Kidney (tissue), 14 donors: ENCODE measurements around the gene ABHD2. TPM values are rescaled to one million over a fixed set of nuclear protein-coding genes. Genes with fewer than 3 reads are reported as not detected.

ENCODE experiments used
- DNase-seq, 5 donors: peaks; one replicate each; pipeline ENCODE4 v3.0.0-alpha.2; 2013 to 2020
- FAIRE-seq: peaks from 2 replicates; lab custom pipeline; 2012; peaks lifted over from hg19 to GRCh38; lab: Jason Lieb, UNC
- H3K27ac ChIP-seq, 2 donors: one replicate each; pipeline ENCODE4 v1.7.0; 2013; ENCODE audit warnings: low read depth in 2 of 2, low read length in 2 of 2, inconsistent platforms in 1 of 2
- H3K27me3 ChIP-seq: one replicate; pipeline ENCODE4 v1.7.1; 2013; ENCODE audit warnings: low read length, inconsistent platforms; ENCODE audit not compliant: control insufficient read depth, insufficient read depth
- H3K36me3 ChIP-seq, 3 donors: one replicate each; pipeline versions ENCODE4 v1.7.0 to v1.7.1; 2013; ENCODE audit warnings: low read length in 3 of 3, control low read depth in 1 of 3, inconsistent platforms in 1 of 3; ENCODE audit not compliant: insufficient read depth in 3 of 3, control insufficient read depth in 2 of 3
- H3K4me1 ChIP-seq, 3 donors: one replicate each; pipeline versions ENCODE4 v1.7.0 to v1.7.1; 2013; ENCODE audit warnings: low read length in 3 of 3, inconsistent platforms in 1 of 3, low read depth in 1 of 3; ENCODE audit not compliant: control insufficient read depth in 2 of 3, insufficient read depth in 2 of 3
- H3K4me3 ChIP-seq, 3 donors: one replicate each; pipeline versions ENCODE4 v1.7.0 to v1.8.1; 2013; ENCODE audit warnings: low read length in 3 of 3, control low read depth in 1 of 3, inconsistent platforms in 1 of 3
- H3K9ac ChIP-seq, 3 donors: one replicate each; pipeline versions ENCODE4 v1.7.0 to v1.7.1; 2013; ENCODE audit warnings: low read length in 3 of 3, control low read depth in 1 of 3, inconsistent platforms in 1 of 3
- H3K9me3 ChIP-seq, 3 donors: one replicate each; pipeline versions ENCODE4 v1.7.0 to v1.7.1; 2013; ENCODE audit warnings: low read length in 3 of 3, control low read depth in 1 of 3, inconsistent platforms in 1 of 3; ENCODE audit not compliant: control insufficient read depth in 2 of 3, insufficient read depth in 1 of 3
- CTCF ChIP-seq: IDR thresholded peaks from 3 replicates; pipeline ENCODE4 v1.5.1; 2012; ENCODE audit warnings: mild to moderate bottlenecking, moderate library complexity, borderline replicate concordance; ENCODE audit not compliant: insufficient read depth; ENCODE audit errors: extremely low read depth
- intact Hi-C: fragments of 100-400 bp; cut with DNase I; formaldehyde crosslinking; loops from one replicate; pipeline ENCODE4 v1.11.1; 2022
- polyA plus RNA-seq: library from polyadenylated mRNA; stranded (reverse); fragments of 350-450 nt; fragmentation: Illumina TruSeq; extraction: RNeasy Lipid Tissue Mini Kit (QIAGEN cat#74804); gene quantifications from one replicate; pipeline ENCODE4 v1.2.3, GENCODE V29; 2014; ENCODE audit warnings: low read depth, low replicate concordance; ENCODE audit not compliant: insufficient read depth
- total RNA-seq: library from RNA; stranded (reverse); fragmentation: NEBNext Ultra II Directional; extraction: Animal tissue kit (Norgen Biotek cat#: 25700); gene quantifications from one replicate; pipeline ENCODE4 v1.2.1, GENCODE V29; 2021
- donor health status: control.
- donor health status: control.
- donor health status: control.
- donor health status: control.
- donor health status: control.
- donor health status: DM: yes; HTN: yes; CAD: no.
- donor health status: Normal renal cell carcinoma (clear cell type).

ABHD2 gene
- total and polyA plus RNA-seq, 2 donors from 2014 or later, result 13.3 to 123 TPM

GRCh38 chr15:89103481-89104171 lies 15.4 kb downstream of the ABHD2 start:
- Histone ChIP-seq H3K9ac (peak overlapping the region in 1 of 3 donors; percentile 8), H3K36me3 (peaks cover 0 to 2% (median 0%) of the 10 kb centered on the region in 3 donors), H3K9me3 (no peaks in the 10 kb centered on the region), H3K27me3 (no peaks in the 10 kb centered on the region), H3K4me1 (peaks cover 0 to 26% (median 22%) of the 10 kb centered on the region in 3 donors), H3K4me3 (no peak overlapping the region), H3K27ac (peak overlapping the region; percentile 17 to 81)
- FAIRE-seq, result no peak
- DNase-seq, result no peak
- TF ChIP-seq CTCF, result no peak
- intact Hi-C loops, result no loop called here

- no peak for TF ChIP-seq CTCF
- Histone ChIP-seq H3K9ac (peak overlapping the region in 1 of 3 donors; percentile 8), H3K4me1 (peaks cover 0 to 27% (median 26%) of the 10 kb centered on the region in 3 donors), H3K9me3 (no peaks in the 10 kb centered on the region), H3K4me3 (no peak overlapping the region), H3K36me3 (peaks cover 0 to 2% (median 0%) of the 10 kb centered on the region in 3 donors), H3K27me3 (no peaks in the 10 kb centered on the region), H3K27ac (peak overlapping the region; percentile 27 to 81)
- FAIRE-seq, result no peak
- intact Hi-C loops, result no loop called here
- no peak for DNase-seq
Observed at GRCh38 chr15:89104172-89104564, 15.9 kb downstream of the ABHD2 start.

DNA sequence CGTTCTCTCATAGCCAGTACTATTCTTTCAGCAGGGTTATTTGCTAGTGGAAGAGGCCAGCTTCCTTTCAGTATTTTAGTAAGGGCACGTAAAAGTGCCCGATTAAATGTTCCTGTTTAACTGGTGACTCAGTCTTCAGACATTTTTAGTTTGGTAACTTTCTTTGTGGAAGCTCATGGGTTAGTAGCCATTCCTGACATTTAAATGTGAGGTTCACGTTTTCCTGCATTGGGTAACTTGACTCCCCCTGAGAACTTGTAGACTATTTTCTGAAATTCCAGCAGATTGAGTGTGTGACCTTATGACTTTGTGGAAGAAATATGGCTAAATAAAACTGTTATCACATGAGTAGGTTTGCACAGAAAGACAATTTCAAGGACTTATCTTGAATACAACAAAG lies 16.9 kb downstream of the ABHD2 start:
- peaks cover 0 to 27% (median 26%) of the 10 kb centered on the region in 3 donors for H3K4me1 ChIP-seq
- FAIRE-seq (no peak), DNase-seq (peak in 2 of 5 donors; percentile 82 to 85)
- no peak overlapping the region for H3K4me3 ChIP-seq
- peak overlapping the region; percentile 78 to 81 for H3K27ac ChIP-seq
- TF ChIP-seq CTCF, result no peak
- peaks cover 0 to 2% (median 0%) of the 10 kb centered on the region in 3 donors for H3K36me3 ChIP-seq
- no peaks in the 10 kb centered on the region for H3K27me3 ChIP-seq
- no peak overlapping the region for H3K9ac ChIP-seq
- no peaks in the 10 kb centered on the region for H3K9me3 ChIP-seq
- intact Hi-C loops, result no loop called here
